ENCODE measurements around the gene R3HCC1L.
A peak's percentile ranks its signal among the peaks of the same experiment; 100 is the strongest.

The R3HCC1L gene

GRCh38 chr10:98096731-98097130, 37.7 kb upstream of the R3HCC1L start:
- TF ChIP-seq CTCF (IDR thresholded peaks at IDR 0.05; ENCODE audit: low read depth, low read length, missing control alignments), result no peak
- H3K4me3 ChIP-seq (replicated peaks; ENCODE audit: low read depth, low read length), result no peak overlapping the region
- no peak for DNase-seq (ENCODE audit: extremely low read depth, low read depth)

- no peak overlapping the region for H3K4me3 ChIP-seq (replicated peaks; ENCODE audit: low read depth, low read length)
- no peak for TF ChIP-seq CTCF (IDR thresholded peaks at IDR 0.05; ENCODE audit: low read depth, low read length, missing control alignments)
- DNase-seq (ENCODE audit: extremely low read depth, low read depth), result no peak
These were observed 37.3 kb upstream of the R3HCC1L start for GRCh38 chr10:98097175-98097574.

GRCh38 chr10:98097616-98098015, 36.8 kb upstream of the R3HCC1L start:
- no peak for TF ChIP-seq CTCF (IDR thresholded peaks at IDR 0.05; ENCODE audit: low read depth, low read length, missing control alignments)
- no peak overlapping the region for H3K4me3 ChIP-seq (replicated peaks; ENCODE audit: low read depth, low read length)
- peak; percentile 5 for DNase-seq (ENCODE audit: extremely low read depth, low read depth)

GRCh38 chr10:98098247-98098646, 36.2 kb upstream of the R3HCC1L start:
- no peak for TF ChIP-seq CTCF (IDR thresholded peaks at IDR 0.05; ENCODE audit: low read depth, low read length, missing control alignments)
- no peak for DNase-seq (ENCODE audit: extremely low read depth, low read depth)
- H3K4me3 ChIP-seq (replicated peaks; ENCODE audit: low read depth, low read length), result no peak overlapping the region

GRCh38 chr10:98100476-98100875, 34.0 kb upstream of the R3HCC1L start:
- H3K4me3 ChIP-seq (replicated peaks; ENCODE audit: low read depth, low read length), result no peak overlapping the region
- DNase-seq (ENCODE audit: extremely low read depth, low read depth), result no peak
- no peak for TF ChIP-seq CTCF (IDR thresholded peaks at IDR 0.05; ENCODE audit: low read depth, low read length, missing control alignments)

GRCh38 chr10:98101366-98101765, 33.1 kb upstream of the R3HCC1L start:
- no peak overlapping the region for H3K4me3 ChIP-seq (replicated peaks; ENCODE audit: low read depth, low read length)
- TF ChIP-seq CTCF (IDR thresholded peaks at IDR 0.05; ENCODE audit: low read depth, low read length, missing control alignments), result no peak
- no peak for DNase-seq (ENCODE audit: extremely low read depth, low read depth)

- no peak for DNase-seq (ENCODE audit: extremely low read depth, low read depth)
- H3K4me3 ChIP-seq (replicated peaks; ENCODE audit: low read depth, low read length), result no peak overlapping the region
- TF ChIP-seq CTCF (IDR thresholded peaks at IDR 0.05; ENCODE audit: low read depth, low read length, missing control alignments), result no peak
These were observed 30.3 kb upstream of the R3HCC1L start for GRCh38 chr10:98104125-98104524.
